Colonic mucosa (tissue), 4 donors: Measurements from ENCODE around the gene SH3YL1. TPM values are rescaled to one million over a fixed set of nuclear protein-coding genes. Genes with fewer than 3 reads are reported as not detected.

Experiments used
- DNase-seq: peaks from one replicate; pipeline ENCODE4 v3.0.0-alpha.2; 2020
- H3K27ac ChIP-seq: fragments of 200-600 bp; one replicate; pipeline ENCODE4 v1.8.0; 2021
- H3K27me3 ChIP-seq: fragments of 200-600 bp; one replicate; pipeline ENCODE4 v1.8.0; 2021
- H3K36me3 ChIP-seq: fragments of 200-600 bp; one replicate; pipeline ENCODE4 v1.8.0; 2021
- H3K4me1 ChIP-seq: fragments of 200-600 bp; one replicate; pipeline ENCODE4 v1.8.0; 2021; ENCODE audit warnings: mild to moderate bottlenecking
- H3K4me3 ChIP-seq: fragments of 200-600 bp; one replicate; pipeline ENCODE4 v1.8.0; 2021
- H3K9ac ChIP-seq, 2 donors: one replicate each; pipeline ENCODE4 v1.7.0; 2013; ENCODE audit warnings: control low read depth in 2 of 2, low read depth in 2 of 2, low read length in 2 of 2
- H3K9me3 ChIP-seq: fragments of 200-600 bp; one replicate; pipeline ENCODE4 v1.8.0; 2021
- intact Hi-C: fragments of 100-400 bp; cut with DNase I; formaldehyde crosslinking; loops from one replicate; pipeline ENCODE4 v1.14.1; 2022
- total RNA-seq, 2 donors: library from RNA; stranded (reverse); fragmentation: NEBNext Ultra II Directional in 1 of 2; extraction: Animal tissue kit (Norgen Biotek cat#: 25700) in 1 of 2; gene quantifications; one replicate each; pipeline ENCODE4 v1.2.1, GENCODE V29; 2021
- TF ChIP-seq, protein P1 (sequence below): fragments of 200-600 bp; IDR thresholded peaks from one replicate; pipeline ENCODE4 v1.8.0; 2022; ENCODE audit warnings: antibody characterized with exemption, mild to moderate bottlenecking
- donor health status: healthy.
- donor health status: DM: no; HTN: no; CAD: no.
- donor health status: DM: no; HTN: no; CAD: no.

SH3YL1 gene
- total RNA-seq, 2 donors from 2014 or later: 116 to 139 TPM

DNA sequence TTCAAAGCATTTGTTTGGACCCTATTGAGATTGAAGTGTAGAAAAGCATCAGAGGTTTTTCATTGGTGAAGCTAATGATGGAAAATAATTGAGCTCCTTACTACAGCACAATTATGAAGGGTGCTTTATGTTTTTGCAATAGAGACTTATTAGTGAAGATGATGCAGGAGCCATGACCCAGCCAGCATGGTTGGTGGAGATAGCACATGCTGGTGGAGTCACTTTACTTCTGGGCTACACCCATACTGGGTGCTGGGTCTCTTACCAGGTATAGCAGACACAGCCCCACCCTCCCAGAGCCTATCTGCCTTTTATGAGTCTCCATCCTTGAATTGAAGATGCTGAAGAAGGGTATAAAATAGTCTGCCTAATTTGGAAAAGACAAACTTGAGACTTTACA is 4.5 kb upstream of the SH3YL1 start:
- no peak for DNase-seq
- intact Hi-C loops: no loop called here
- Histone ChIP-seq H3K27me3 (no peaks in the 10 kb centered on the region), H3K9ac (no peak overlapping the region), H3K36me3 (no peaks in the 10 kb centered on the region), H3K4me1 (no peaks in the 10 kb centered on the region), H3K4me3 (no peak overlapping the region), H3K9me3 (no peaks in the 10 kb centered on the region), H3K27ac (no peak overlapping the region)
- TF ChIP-seq, protein P1, sequence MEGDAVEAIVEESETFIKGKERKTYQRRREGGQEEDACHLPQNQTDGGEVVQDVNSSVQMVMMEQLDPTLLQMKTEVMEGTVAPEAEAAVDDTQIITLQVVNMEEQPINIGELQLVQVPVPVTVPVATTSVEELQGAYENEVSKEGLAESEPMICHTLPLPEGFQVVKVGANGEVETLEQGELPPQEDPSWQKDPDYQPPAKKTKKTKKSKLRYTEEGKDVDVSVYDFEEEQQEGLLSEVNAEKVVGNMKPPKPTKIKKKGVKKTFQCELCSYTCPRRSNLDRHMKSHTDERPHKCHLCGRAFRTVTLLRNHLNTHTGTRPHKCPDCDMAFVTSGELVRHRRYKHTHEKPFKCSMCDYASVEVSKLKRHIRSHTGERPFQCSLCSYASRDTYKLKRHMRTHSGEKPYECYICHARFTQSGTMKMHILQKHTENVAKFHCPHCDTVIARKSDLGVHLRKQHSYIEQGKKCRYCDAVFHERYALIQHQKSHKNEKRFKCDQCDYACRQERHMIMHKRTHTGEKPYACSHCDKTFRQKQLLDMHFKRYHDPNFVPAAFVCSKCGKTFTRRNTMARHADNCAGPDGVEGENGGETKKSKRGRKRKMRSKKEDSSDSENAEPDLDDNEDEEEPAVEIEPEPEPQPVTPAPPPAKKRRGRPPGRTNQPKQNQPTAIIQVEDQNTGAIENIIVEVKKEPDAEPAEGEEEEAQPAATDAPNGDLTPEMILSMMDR: no peak

DNA sequence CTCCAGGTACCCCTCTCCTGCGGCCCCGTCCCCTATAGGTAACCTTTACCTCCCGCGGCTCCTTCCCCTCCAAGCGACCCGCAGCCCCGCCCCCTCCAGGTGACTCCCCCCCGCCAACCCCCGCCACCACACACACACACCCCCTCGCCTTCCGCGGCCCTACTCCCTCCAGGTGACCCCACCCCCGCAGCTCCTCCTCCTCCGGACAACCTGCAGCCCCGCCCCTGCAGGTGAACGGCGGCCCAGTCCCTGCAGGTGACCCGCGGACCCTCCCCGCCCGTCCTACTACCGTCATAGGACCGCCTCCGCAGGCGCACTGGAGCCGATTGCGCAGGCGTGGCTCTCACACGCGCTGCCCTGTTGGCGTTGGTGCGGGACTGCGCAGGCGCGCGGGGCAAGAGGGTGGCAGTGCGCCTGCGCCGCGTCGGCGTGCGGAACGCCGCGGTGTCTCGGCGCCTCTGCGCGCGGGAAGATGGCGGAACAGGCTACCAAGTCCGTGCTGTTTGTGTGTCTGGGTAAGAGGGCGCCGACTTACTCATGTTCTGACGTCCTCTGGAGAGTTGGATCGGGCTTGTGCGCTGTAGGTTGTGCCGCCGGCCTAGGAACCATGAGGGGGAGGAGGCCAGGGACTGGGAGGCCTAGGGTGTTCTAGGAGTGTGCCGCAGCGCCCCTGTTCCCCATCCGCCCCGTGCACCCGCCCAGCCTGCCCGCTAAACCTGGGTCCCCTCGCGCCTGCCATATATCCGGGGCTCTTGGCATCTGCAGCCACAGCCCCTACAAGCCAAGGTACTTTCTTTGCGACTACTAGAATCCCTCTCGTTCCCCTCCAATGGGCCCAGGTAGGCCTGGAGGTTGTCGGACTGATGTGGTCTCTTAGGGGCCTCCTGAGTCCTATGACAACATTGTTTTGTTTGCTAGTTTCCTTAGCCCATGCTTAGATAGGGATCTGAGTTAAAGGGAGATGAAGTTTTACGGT is 949 bp upstream of the SH3YL1 start, which contains the start of gene ACP1:
TSS of gene ACP1 (plus strand) at position 455 of the 976 bp plus-strand sequence. CDS start at position 473, 18 bp downstream.
- intact Hi-C loops: no loop called here
- Histone ChIP-seq H3K4me3 (peak within 1 kb of the TSS; percentile 95), H3K4me1 (no peaks in the 10 kb centered on the region), H3K9me3 (no peaks in the 10 kb centered on the region), H3K9ac (peak within 1 kb of the TSS; percentile 88 to 89), H3K27me3 (no peaks in the 10 kb centered on the region), H3K27ac (peak within 1 kb of the TSS; percentile 89), H3K36me3 (no peaks in the 10 kb centered on the region)
- TF ChIP-seq, protein P1: no peak
- peak; percentile 97 for DNase-seq

DNA sequence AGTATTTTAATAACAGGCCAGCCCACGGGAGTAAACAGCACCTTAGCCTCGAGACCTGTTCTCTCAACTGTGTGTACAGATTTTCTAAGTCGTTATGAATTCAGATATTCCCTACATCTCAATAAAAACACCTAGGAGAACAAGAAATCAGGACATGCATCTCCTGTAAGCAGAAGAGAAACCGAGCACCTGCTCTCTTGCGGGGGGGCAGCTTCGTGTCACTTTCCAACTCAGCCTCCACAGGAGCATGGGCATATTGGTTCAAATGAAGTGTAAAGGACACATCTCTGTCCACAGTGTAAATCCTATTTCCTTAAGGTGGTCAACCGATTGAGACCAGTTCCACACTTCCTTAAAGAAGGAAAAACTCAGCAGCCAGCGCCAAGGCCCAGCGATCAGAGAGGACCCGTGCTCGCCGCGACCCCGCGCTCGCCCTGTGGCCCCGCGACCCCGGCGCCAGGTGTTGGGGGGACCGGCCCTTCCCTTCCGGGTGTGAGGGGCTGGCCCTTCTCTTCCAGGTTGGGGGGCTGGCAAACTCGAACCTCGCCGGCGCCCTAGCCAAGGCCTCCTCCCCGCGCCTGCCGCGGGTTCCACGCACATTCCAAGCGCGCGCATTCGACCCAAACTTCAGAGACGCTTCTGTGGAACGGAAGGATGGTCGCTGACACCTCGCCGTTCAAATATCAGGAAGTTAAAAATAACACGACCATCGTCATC is 652 bp downstream of the SH3YL1 start:
- Histone ChIP-seq H3K36me3 (no peaks in the 10 kb centered on the region), H3K4me3 (peak overlapping the region; percentile 95), H3K4me1 (no peaks in the 10 kb centered on the region), H3K9ac (peak overlapping the region; percentile 5 to 76), H3K27me3 (no peaks in the 10 kb centered on the region), H3K9me3 (no peaks in the 10 kb centered on the region), H3K27ac (peak overlapping the region; percentile 89)
- TF ChIP-seq, protein P1: no peak
- intact Hi-C loops: no loop called here
- peak; percentile 39 for DNase-seq

DNA sequence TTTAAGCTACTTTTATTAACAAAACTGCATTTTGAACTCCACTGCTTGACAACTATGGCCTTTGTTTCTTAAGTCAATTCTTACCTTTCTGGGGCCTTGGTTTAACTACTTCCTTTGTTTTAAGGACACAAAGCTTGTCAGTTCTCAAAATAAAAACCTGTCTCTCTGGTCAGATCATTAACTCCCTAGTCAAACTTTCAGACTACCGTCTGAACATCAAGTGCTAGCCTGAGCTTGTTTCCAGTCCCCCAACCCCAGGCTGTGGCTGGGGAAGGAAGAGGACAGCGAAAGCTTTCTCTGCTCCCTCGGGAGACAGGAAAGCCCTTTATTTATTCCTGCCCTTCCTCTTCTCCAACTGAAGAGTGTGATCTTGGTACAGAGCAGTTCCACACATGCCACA is 1.7 kb downstream of the SH3YL1 start:
- H3K4me3 ChIP-seq: no peak overlapping the region
- no peaks in the 10 kb centered on the region for H3K36me3 ChIP-seq
- no peak overlapping the region for H3K9ac ChIP-seq
- intact Hi-C loops: no loop called here
- H3K4me1 ChIP-seq: no peaks in the 10 kb centered on the region
- no peak overlapping the region for H3K27ac ChIP-seq
- H3K27me3 ChIP-seq: no peaks in the 10 kb centered on the region
- TF ChIP-seq, protein P1: no peak
- no peaks in the 10 kb centered on the region for H3K9me3 ChIP-seq
- DNase-seq: no peak

DNA sequence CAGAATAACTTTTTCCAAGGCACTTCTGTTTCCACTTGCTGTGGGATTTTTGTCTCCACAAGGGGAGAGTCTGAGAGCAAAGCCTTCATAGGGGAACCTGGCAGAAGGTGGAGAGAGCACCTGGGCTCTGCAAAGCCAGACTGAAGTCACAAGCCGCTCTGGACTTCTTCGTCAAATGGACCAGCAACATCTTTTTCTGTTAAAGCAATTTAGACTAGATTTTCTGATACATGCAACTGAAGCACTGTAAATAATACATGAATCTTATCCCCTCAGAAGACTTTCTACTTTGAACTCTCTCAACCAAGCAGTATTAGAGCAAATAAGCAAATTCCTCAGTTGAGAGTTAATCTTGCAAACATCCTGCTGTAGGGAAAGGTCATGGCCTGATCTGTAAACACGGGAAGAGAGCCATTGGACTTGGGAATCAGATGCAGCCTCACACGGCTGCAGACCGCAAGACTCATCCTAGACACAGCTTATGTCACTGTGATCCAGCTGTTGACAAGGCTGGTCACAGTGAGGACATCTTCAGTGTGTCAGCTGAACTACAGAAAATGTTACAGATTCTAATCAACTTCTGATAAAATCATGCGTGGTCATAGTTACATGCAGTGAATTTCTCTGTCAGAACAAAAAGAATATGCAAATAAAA is 3.2 kb downstream of the SH3YL1 start:
- no peak overlapping the region for H3K9ac ChIP-seq
- TF ChIP-seq, protein P1: no peak
- intact Hi-C loops: no loop called here
- DNase-seq: no peak
- no peaks in the 10 kb centered on the region for H3K27me3 ChIP-seq
- H3K36me3 ChIP-seq: no peaks in the 10 kb centered on the region
- no peak overlapping the region for H3K27ac ChIP-seq
- no peak overlapping the region for H3K4me3 ChIP-seq
- no peaks in the 10 kb centered on the region for H3K4me1 ChIP-seq
- no peaks in the 10 kb centered on the region for H3K9me3 ChIP-seq
